ENCODE data around the gene LIMK2. TPM values are rescaled to one million over a fixed set of nuclear protein-coding genes. Genes with fewer than 3 reads are reported as not detected.

The LIMK2 gene
- total RNA-seq, 1 donor: 25.0 TPM

DNA sequence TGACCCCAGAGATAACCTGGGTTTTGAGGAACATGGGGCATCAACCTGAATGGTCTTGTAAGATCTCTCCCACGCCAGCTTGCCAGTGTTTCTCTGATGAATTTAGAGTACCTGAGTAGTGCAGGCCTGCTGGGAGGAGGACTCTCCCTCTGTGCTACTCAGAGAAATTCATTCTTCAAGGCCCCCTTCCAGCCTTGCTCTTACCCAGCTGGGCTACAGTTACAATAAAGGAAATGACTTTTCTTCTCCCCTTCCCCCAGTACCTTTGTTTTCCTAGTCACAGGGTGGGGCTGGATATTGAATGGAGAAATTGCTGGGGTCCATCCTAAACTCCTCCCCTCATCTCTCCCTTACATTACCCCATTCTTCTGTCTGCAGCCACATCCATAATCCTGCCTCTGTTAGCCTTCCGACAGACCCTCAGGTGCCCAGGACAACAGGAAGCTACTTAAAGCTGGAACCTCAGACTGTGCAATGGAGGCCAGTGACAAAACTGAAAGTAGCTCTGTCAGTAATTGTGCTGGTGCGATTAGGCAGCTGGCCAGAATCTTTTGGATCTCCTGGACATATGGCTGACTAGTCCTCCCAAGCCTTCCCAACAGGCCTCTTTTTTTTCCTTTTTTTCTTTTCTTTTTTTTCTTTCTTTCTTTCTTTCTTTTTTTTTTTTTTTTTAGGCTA, 17.4 kb downstream of the LIMK2 start:
- H3K4me1 ChIP-seq (ENCODE audit: insufficient read depth, low read length): peaks cover 20% of the 10 kb centered on the region
- H3K4me3 ChIP-seq (ENCODE audit: insufficient read depth, low read length): no peak overlapping the region
- H3K36me3 ChIP-seq (ENCODE audit: insufficient read depth, low read length): no peaks in the 10 kb centered on the region
- H3K9me3 ChIP-seq (ENCODE audit: low read depth, low read length): no peaks in the 10 kb centered on the region
- H4K20me1 ChIP-seq (ENCODE audit: insufficient read depth, low read length): no peaks in the 10 kb centered on the region
- H3K27ac ChIP-seq (ENCODE audit: low read depth, low read length): peak overlapping the region; percentile 74
- DNase-seq (ENCODE audit: insufficient read length, low spot score, missing footprints): no peak
- TF ChIP-seq CTCF (IDR thresholded peaks at IDR 0.05; ENCODE audit: extremely low read depth, low read depth, low read length): no peak
- peak overlapping the region; percentile 36 for H2AFZ ChIP-seq (ENCODE audit: low read length)
- no peaks in the 10 kb centered on the region for H3K27me3 ChIP-seq (ENCODE audit: insufficient read depth, low read length)
- H3K4me2 ChIP-seq (ENCODE audit: insufficient read depth, low read length): peak overlapping the region; percentile 32
- no peaks in the 10 kb centered on the region for H3K79me2 ChIP-seq (ENCODE audit: insufficient read depth, low read length)

- no peak overlapping the region for H2AFZ ChIP-seq (ENCODE audit: low read length)
- peak overlapping the region; percentile 74 for H3K27ac ChIP-seq (ENCODE audit: low read depth, low read length)
- peak overlapping the region; percentile 6 for H3K4me2 ChIP-seq (ENCODE audit: insufficient read depth, low read length)
These were observed 18.2 kb downstream of the LIMK2 start for GRCh38 chr22:31230155-31230870.

GRCh38 chr22:31230871-31231621, 18.9 kb downstream of the LIMK2 start:
- Histone ChIP-seq H4K20me1 (ENCODE audit: insufficient read depth, low read length) (no peaks in the 10 kb centered on the region), H3K36me3 (ENCODE audit: insufficient read depth, low read length) (no peaks in the 10 kb centered on the region), H3K4me1 (ENCODE audit: insufficient read depth, low read length) (peaks cover 20% of the 10 kb centered on the region), H3K27ac (ENCODE audit: low read depth, low read length) (peak overlapping the region; percentile 74), H3K4me3 (ENCODE audit: insufficient read depth, low read length) (no peak overlapping the region), H2AFZ (ENCODE audit: low read length) (no peak overlapping the region), H3K27me3 (ENCODE audit: insufficient read depth, low read length) (no peaks in the 10 kb centered on the region), H3K4me2 (ENCODE audit: insufficient read depth, low read length) (peak overlapping the region; percentile 6), H3K79me2 (ENCODE audit: insufficient read depth, low read length) (no peaks in the 10 kb centered on the region), H3K9me3 (ENCODE audit: low read depth, low read length) (no peaks in the 10 kb centered on the region)
- peak; percentile 81 for DNase-seq (ENCODE audit: insufficient read length, low spot score, missing footprints)
- TF ChIP-seq CTCF (IDR thresholded peaks at IDR 0.05; ENCODE audit: extremely low read depth, low read depth, low read length): peak; percentile 91

More at GRCh38 chr22:31230155-31230870, 18.2 kb downstream of the LIMK2 start:
- H3K79me2 ChIP-seq (ENCODE audit: insufficient read depth, low read length): no peaks in the 10 kb centered on the region
- TF ChIP-seq CTCF (IDR thresholded peaks at IDR 0.05; ENCODE audit: extremely low read depth, low read depth, low read length): no peak
- H3K27me3 ChIP-seq (ENCODE audit: insufficient read depth, low read length): no peaks in the 10 kb centered on the region
- no peak overlapping the region for H3K4me3 ChIP-seq (ENCODE audit: insufficient read depth, low read length)
- peaks cover 20% of the 10 kb centered on the region for H3K4me1 ChIP-seq (ENCODE audit: insufficient read depth, low read length)
- no peak for DNase-seq (ENCODE audit: insufficient read length, low spot score, missing footprints)
- no peaks in the 10 kb centered on the region for H3K9me3 ChIP-seq (ENCODE audit: low read depth, low read length)
- no peaks in the 10 kb centered on the region for H3K36me3 ChIP-seq (ENCODE audit: insufficient read depth, low read length)
- no peaks in the 10 kb centered on the region for H4K20me1 ChIP-seq (ENCODE audit: insufficient read depth, low read length)

DNA sequence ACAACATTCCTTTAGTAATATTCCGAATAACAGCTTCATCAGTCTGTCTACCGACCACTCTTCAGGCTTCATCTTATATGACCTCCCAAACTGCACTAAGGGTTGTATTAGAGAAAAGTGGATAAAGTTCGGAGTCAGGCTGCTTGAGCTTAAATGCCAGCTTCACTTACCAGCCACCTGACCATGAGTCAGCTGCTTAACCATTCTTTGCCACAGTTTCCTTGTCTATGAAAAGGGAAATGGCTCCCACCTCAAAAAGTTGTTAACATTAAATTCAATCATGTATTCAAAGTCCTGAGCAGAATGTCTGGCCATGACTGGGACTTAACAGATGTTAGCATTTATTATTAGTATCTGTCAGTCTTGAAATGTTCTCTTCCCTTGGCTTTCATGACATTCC, 20.9 kb downstream of the LIMK2 start:
- no peaks in the 10 kb centered on the region for H3K36me3 ChIP-seq (ENCODE audit: insufficient read depth, low read length)
- no peak overlapping the region for H3K4me2 ChIP-seq (ENCODE audit: insufficient read depth, low read length)
- no peaks in the 10 kb centered on the region for H3K27me3 ChIP-seq (ENCODE audit: insufficient read depth, low read length)
- H3K27ac ChIP-seq (ENCODE audit: low read depth, low read length): no peak overlapping the region
- no peaks in the 10 kb centered on the region for H3K9me3 ChIP-seq (ENCODE audit: low read depth, low read length)
- DNase-seq (ENCODE audit: insufficient read length, low spot score, missing footprints): no peak
- no peak for TF ChIP-seq CTCF (IDR thresholded peaks at IDR 0.05; ENCODE audit: extremely low read depth, low read depth, low read length)
- no peak overlapping the region for H3K4me3 ChIP-seq (ENCODE audit: insufficient read depth, low read length)
- H3K4me1 ChIP-seq (ENCODE audit: insufficient read depth, low read length): peaks cover 20% of the 10 kb centered on the region
- no peaks in the 10 kb centered on the region for H4K20me1 ChIP-seq (ENCODE audit: insufficient read depth, low read length)
- no peak overlapping the region for H2AFZ ChIP-seq (ENCODE audit: low read length)
- H3K79me2 ChIP-seq (ENCODE audit: insufficient read depth, low read length): no peaks in the 10 kb centered on the region
